ENCODE results near the gene P3H2. TPM values are rescaled to one million over a fixed set of nuclear protein-coding genes. Genes with fewer than 3 reads are reported as not detected.

The P3H2 gene
- total RNA-seq, 2 donors from 2014 or later, result 5.1 to 5.4 TPM

GRCh38 chr3:189983612-189984011 is 137.1 kb downstream of the P3H2 start:
- H3K4me3 ChIP-seq, result no peak overlapping the region
- DNase-seq (ENCODE audit: low spot score), result no peak
- H3K9me3 ChIP-seq, result no peaks in the 10 kb centered on the region
- no peak overlapping the region for H3K27ac ChIP-seq
- no peak for TF ChIP-seq CTCF (IDR thresholded peaks at IDR 0.05)
- H3K27me3 ChIP-seq, result no peaks in the 10 kb centered on the region
- no peaks in the 10 kb centered on the region for H3K36me3 ChIP-seq
- peaks cover 0 to 16% of the 10 kb centered on the region in 2 donors for H3K4me1 ChIP-seq

GRCh38 chr3:189982321-189982945 is 138.3 kb downstream of the P3H2 start:
- Histone ChIP-seq H3K4me3 (no peak overlapping the region), H3K36me3 (no peaks in the 10 kb centered on the region), H3K4me1 (peaks cover 0 to 16% of the 10 kb centered on the region in 2 donors), H3K9me3 (no peaks in the 10 kb centered on the region), H3K27ac (no peak overlapping the region), H3K27me3 (no peaks in the 10 kb centered on the region)
- no peak for TF ChIP-seq CTCF (IDR thresholded peaks at IDR 0.05)
- no peak for DNase-seq (ENCODE audit: low spot score)

GRCh38 chr3:189981668-189982067 is 139.0 kb downstream of the P3H2 start:
- Histone ChIP-seq H3K9me3 (no peaks in the 10 kb centered on the region), H3K27me3 (no peaks in the 10 kb centered on the region), H3K4me3 (no peak overlapping the region), H3K36me3 (no peaks in the 10 kb centered on the region), H3K4me1 (peaks cover 0 to 16% of the 10 kb centered on the region in 2 donors), H3K27ac (no peak overlapping the region)
- TF ChIP-seq CTCF (IDR thresholded peaks at IDR 0.05), result no peak
- no peak for DNase-seq (ENCODE audit: low spot score)

- peaks cover 0 to 16% of the 10 kb centered on the region in 2 donors for H3K4me1 ChIP-seq
- no peaks in the 10 kb centered on the region for H3K27me3 ChIP-seq
- DNase-seq (ENCODE audit: low spot score), result no peak
- no peak overlapping the region for H3K27ac ChIP-seq
- no peaks in the 10 kb centered on the region for H3K9me3 ChIP-seq
- H3K36me3 ChIP-seq, result no peaks in the 10 kb centered on the region
- H3K4me3 ChIP-seq, result no peak overlapping the region
- no peak for TF ChIP-seq CTCF (IDR thresholded peaks at IDR 0.05)
Measured at GRCh38 chr3:189978753-189979152, 141.9 kb downstream of the P3H2 start.

GRCh38 chr3:189977174-189977573 is 143.5 kb downstream of the P3H2 start:
- H3K27me3 ChIP-seq, result no peaks in the 10 kb centered on the region
- H3K27ac ChIP-seq, result no peak overlapping the region
- H3K4me3 ChIP-seq, result no peak overlapping the region
- H3K4me1 ChIP-seq, result peaks cover 0 to 12% of the 10 kb centered on the region in 2 donors
- no peak for DNase-seq (ENCODE audit: low spot score)
- no peaks in the 10 kb centered on the region for H3K9me3 ChIP-seq
- no peak for TF ChIP-seq CTCF (IDR thresholded peaks at IDR 0.05)
- H3K36me3 ChIP-seq, result no peaks in the 10 kb centered on the region

All from right atrium auricular region (tissue), 2 donors.